Hepatocyte (in vitro differentiated cells): ENCODE results near the gene TBCK.

Experiments
- EZH2 ChIP-seq: fragments of 200-600 bp; sonication (generic); IDR thresholded peaks from 2 replicates; pipeline ENCODE4 v1.6.1; 2016; ENCODE audit warnings: antibody characterized with exemption, mild to moderate bottlenecking, borderline replicate concordance
- EZH2phosphoT487 ChIP-seq: fragments of 200-600 bp; sonication (generic); IDR thresholded peaks from one replicate; pipeline ENCODE4 v1.6.1; 2018; ENCODE audit warnings: antibody characterized with exemption, mild to moderate bottlenecking, low read depth, moderate library complexity; ENCODE audit not compliant: unreplicated experiment, severe bottlenecking
- TF ChIP-seq, protein P1 (sequence below): fragments of 200-600 bp; sonication (generic); IDR thresholded peaks from 2 replicates; pipeline ENCODE4 v1.5.1; 2016; ENCODE audit warnings: antibody characterized with exemption, mild to moderate bottlenecking; ENCODE audit not compliant: poor library complexity

GRCh38 chr4:106314960-106315359 lies 1.0 kb downstream of the TBCK start:
- TF ChIP-seq, protein P1, sequence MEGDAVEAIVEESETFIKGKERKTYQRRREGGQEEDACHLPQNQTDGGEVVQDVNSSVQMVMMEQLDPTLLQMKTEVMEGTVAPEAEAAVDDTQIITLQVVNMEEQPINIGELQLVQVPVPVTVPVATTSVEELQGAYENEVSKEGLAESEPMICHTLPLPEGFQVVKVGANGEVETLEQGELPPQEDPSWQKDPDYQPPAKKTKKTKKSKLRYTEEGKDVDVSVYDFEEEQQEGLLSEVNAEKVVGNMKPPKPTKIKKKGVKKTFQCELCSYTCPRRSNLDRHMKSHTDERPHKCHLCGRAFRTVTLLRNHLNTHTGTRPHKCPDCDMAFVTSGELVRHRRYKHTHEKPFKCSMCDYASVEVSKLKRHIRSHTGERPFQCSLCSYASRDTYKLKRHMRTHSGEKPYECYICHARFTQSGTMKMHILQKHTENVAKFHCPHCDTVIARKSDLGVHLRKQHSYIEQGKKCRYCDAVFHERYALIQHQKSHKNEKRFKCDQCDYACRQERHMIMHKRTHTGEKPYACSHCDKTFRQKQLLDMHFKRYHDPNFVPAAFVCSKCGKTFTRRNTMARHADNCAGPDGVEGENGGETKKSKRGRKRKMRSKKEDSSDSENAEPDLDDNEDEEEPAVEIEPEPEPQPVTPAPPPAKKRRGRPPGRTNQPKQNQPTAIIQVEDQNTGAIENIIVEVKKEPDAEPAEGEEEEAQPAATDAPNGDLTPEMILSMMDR: no peak
- TF ChIP-seq EZH2phosphoT487 (no peak), EZH2 (no peak)
